ENCODE data around the gene PPP1R1C. TPM values are rescaled to one million over a fixed set of nuclear protein-coding genes. Genes with fewer than 3 reads are reported as not detected.
A peak's percentile ranks its signal among the peaks of the same experiment; 100 is the strongest.
"Not testable (repeated sequence)": the region's sequence is repeated elsewhere in the genome, so short reads cannot be mapped to it uniquely, and the experiment has no call there.

Gene PPP1R1C
- polyA plus RNA-seq, 4 donors, result 0.33 to 2.4 TPM; not detected in 2

GRCh38 chr2:182015334-182016109 lies 29.9 kb downstream of the PPP1R1C start:
- no peaks in the 10 kb centered on the region for H3K36me3 ChIP-seq (ENCODE audit: control insufficient read depth in 3 of 3, insufficient read depth in 2 of 3, low read depth in 1 of 3, low read length in 3 of 3)
- no peak overlapping the region for H3K27ac ChIP-seq (ENCODE audit: low read depth in 1 of 3, low read length in 2 of 3)
- 90 to 98% (median 92%) methylated on average over 5 of the region's 5 CpGs for WGBS, 3 donors
- H3K9me3 ChIP-seq (ENCODE audit: control insufficient read depth in 2 of 2, insufficient read depth in 1 of 2, low read depth in 1 of 2, low read length in 1 of 2), result peaks cover 0 to 5% of the 10 kb centered on the region in 2 donors
- no peaks in the 10 kb centered on the region for H3K4me1 ChIP-seq (ENCODE audit: control insufficient read depth in 3 of 3, insufficient read depth in 2 of 3, low read depth in 1 of 3, low read length in 2 of 3)
- no peak for FAIRE-seq
- H3K27me3 ChIP-seq (ENCODE audit: control insufficient read depth in 3 of 3, insufficient read depth in 3 of 3, low read length in 3 of 3), result no peaks in the 10 kb centered on the region
- H3K4me3 ChIP-seq (ENCODE audit: low read depth in 1 of 3, low read length in 3 of 3), result no peak overlapping the region
- no peak for DNase-seq

- no peak for FAIRE-seq
Measured at GRCh38 chr2:182018218-182018617, 32.6 kb downstream of the PPP1R1C start.

GRCh38 chr2:182019731-182020130 lies 34.1 kb downstream of the PPP1R1C start:
- Histone ChIP-seq H3K4me3 (ENCODE audit: low read depth in 1 of 3, low read length in 3 of 3) (no peak overlapping the region), H3K27ac (ENCODE audit: low read depth in 1 of 3, low read length in 2 of 3) (no peak overlapping the region), H3K4me1 (ENCODE audit: control insufficient read depth in 3 of 3, insufficient read depth in 2 of 3, low read depth in 1 of 3, low read length in 2 of 3) (no peaks in the 10 kb centered on the region), H3K36me3 (ENCODE audit: control insufficient read depth in 3 of 3, insufficient read depth in 2 of 3, low read depth in 1 of 3, low read length in 3 of 3) (no peaks in the 10 kb centered on the region), H3K9me3 (ENCODE audit: control insufficient read depth in 2 of 2, insufficient read depth in 1 of 2, low read depth in 1 of 2, low read length in 1 of 2) (peaks cover 0 to 8% of the 10 kb centered on the region in 2 donors), H3K27me3 (ENCODE audit: control insufficient read depth in 3 of 3, insufficient read depth in 3 of 3, low read length in 3 of 3) (no peaks in the 10 kb centered on the region)
- no peak for DNase-seq
- WGBS, 3 donors, result 63 to 64% (median 64%) methylated on average over 2 of the region's 2 CpGs
- FAIRE-seq, result no peak

More at GRCh38 chr2:182018218-182018617, 32.6 kb downstream of the PPP1R1C start:
- Histone ChIP-seq H3K27ac (ENCODE audit: low read depth in 1 of 3, low read length in 2 of 3) (no peak overlapping the region), H3K9me3 (ENCODE audit: control insufficient read depth in 2 of 2, insufficient read depth in 1 of 2, low read depth in 1 of 2, low read length in 1 of 2) (peaks cover 0 to 5% of the 10 kb centered on the region in 2 donors), H3K4me1 (ENCODE audit: control insufficient read depth in 3 of 3, insufficient read depth in 2 of 3, low read depth in 1 of 3, low read length in 2 of 3) (no peaks in the 10 kb centered on the region), H3K4me3 (ENCODE audit: low read depth in 1 of 3, low read length in 3 of 3) (no peak overlapping the region), H3K27me3 (ENCODE audit: control insufficient read depth in 3 of 3, insufficient read depth in 3 of 3, low read length in 3 of 3) (no peaks in the 10 kb centered on the region), H3K36me3 (ENCODE audit: control insufficient read depth in 3 of 3, insufficient read depth in 2 of 3, low read depth in 1 of 3, low read length in 3 of 3) (no peaks in the 10 kb centered on the region)
- DNase-seq, result no peak
- WGBS, 3 donors, result 74 to 76% (median 74%) methylated on average over 1 of the region's 1 CpG

- H3K27me3 ChIP-seq (ENCODE audit: control insufficient read depth in 3 of 3, insufficient read depth in 3 of 3, low read length in 3 of 3), result no peaks in the 10 kb centered on the region
- no peaks in the 10 kb centered on the region for H3K36me3 ChIP-seq (ENCODE audit: control insufficient read depth in 3 of 3, insufficient read depth in 2 of 3, low read depth in 1 of 3, low read length in 3 of 3)
- no peak overlapping the region for H3K4me3 ChIP-seq (ENCODE audit: low read depth in 1 of 3, low read length in 3 of 3)
- H3K9me3 ChIP-seq (ENCODE audit: control insufficient read depth in 2 of 2, insufficient read depth in 1 of 2, low read depth in 1 of 2, low read length in 1 of 2), result peaks cover 0 to 8% of the 10 kb centered on the region in 2 donors
- no peaks in the 10 kb centered on the region for H3K4me1 ChIP-seq (ENCODE audit: control insufficient read depth in 3 of 3, insufficient read depth in 2 of 3, low read depth in 1 of 3, low read length in 2 of 3)
- no peak for DNase-seq
- H3K27ac ChIP-seq (ENCODE audit: low read depth in 1 of 3, low read length in 2 of 3), result no peak overlapping the region
- WGBS, 3 donors, result 31 to 41% (median 40%) methylated on average over 4 of the region's 4 CpGs
- FAIRE-seq, result no peak
Measured at GRCh38 chr2:182020286-182021070, 34.8 kb downstream of the PPP1R1C start.

- no peak for DNase-seq
- no peak overlapping the region for H3K27ac ChIP-seq (ENCODE audit: low read depth in 1 of 3, low read length in 2 of 3)
- no peaks in the 10 kb centered on the region for H3K27me3 ChIP-seq (ENCODE audit: control insufficient read depth in 3 of 3, insufficient read depth in 3 of 3, low read length in 3 of 3)
- peaks cover 0 to 8% of the 10 kb centered on the region in 2 donors for H3K9me3 ChIP-seq (ENCODE audit: control insufficient read depth in 2 of 2, insufficient read depth in 1 of 2, low read depth in 1 of 2, low read length in 1 of 2)
- H3K36me3 ChIP-seq (ENCODE audit: control insufficient read depth in 3 of 3, insufficient read depth in 2 of 3, low read depth in 1 of 3, low read length in 3 of 3), result no peaks in the 10 kb centered on the region
- no peak for FAIRE-seq
- no peak overlapping the region for H3K4me3 ChIP-seq (ENCODE audit: low read depth in 1 of 3, low read length in 3 of 3)
- H3K4me1 ChIP-seq (ENCODE audit: control insufficient read depth in 3 of 3, insufficient read depth in 2 of 3, low read depth in 1 of 3, low read length in 2 of 3), result no peaks in the 10 kb centered on the region
Measured at GRCh38 chr2:182023235-182023634, 37.6 kb downstream of the PPP1R1C start.

GRCh38 chr2:182030875-182031274 lies 45.2 kb downstream of the PPP1R1C start:
- peak in 1 of 2 donors; percentile 4 for DNase-seq
- 47 to 77% (median 70%) methylated on average over 14 to 21 of the region's 21 CpGs for WGBS, 3 donors

DNA sequence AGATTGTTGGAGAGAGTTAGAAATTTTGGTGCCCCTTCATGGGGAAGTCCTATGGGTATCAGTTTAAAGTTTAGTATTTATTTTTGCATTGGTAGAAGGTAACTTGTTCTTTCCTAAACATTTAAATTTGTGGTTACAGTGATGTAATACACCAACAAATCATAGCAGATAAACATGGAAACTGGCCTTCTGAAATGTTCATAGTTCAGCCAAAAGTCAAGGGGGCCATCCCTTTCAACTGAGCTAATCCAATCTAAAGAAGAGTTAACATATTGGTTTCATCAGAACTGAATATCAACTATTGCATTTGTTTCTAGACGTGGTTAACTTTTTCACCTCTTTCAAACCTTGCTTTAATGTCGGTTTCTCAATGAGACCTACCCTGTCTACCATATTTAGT lies 46.3 kb downstream of the PPP1R1C start:
- 72 to 92% (median 77%) methylated on average over 2 of the region's 2 CpGs for whole genome bisulfite sequencing, 3 donors
- no peak for FAIRE-seq
- Histone ChIP-seq H3K27ac (ENCODE audit: low read depth in 1 of 3, low read length in 2 of 3) (no peak overlapping the region), H3K4me1 (ENCODE audit: control insufficient read depth in 3 of 3, insufficient read depth in 2 of 3, low read depth in 1 of 3, low read length in 2 of 3) (no peaks in the 10 kb centered on the region), H3K36me3 (ENCODE audit: control insufficient read depth in 3 of 3, insufficient read depth in 2 of 3, low read depth in 1 of 3, low read length in 3 of 3) (no peaks in the 10 kb centered on the region), H3K27me3 (ENCODE audit: control insufficient read depth in 3 of 3, insufficient read depth in 3 of 3, low read length in 3 of 3) (no peaks in the 10 kb centered on the region), H3K4me3 (ENCODE audit: low read depth in 1 of 3, low read length in 3 of 3) (no peak overlapping the region), H3K9me3 (ENCODE audit: control insufficient read depth in 2 of 2, insufficient read depth in 1 of 2, low read depth in 1 of 2, low read length in 1 of 2) (no peaks in the 10 kb centered on the region)
- DNase-seq, result no peak

More at GRCh38 chr2:182030875-182031274, 45.2 kb downstream of the PPP1R1C start:
- not testable (repeated sequence) for H3K27ac ChIP-seq (ENCODE audit: low read depth in 1 of 3, low read length in 2 of 3); H3K9me3 ChIP-seq (ENCODE audit: control insufficient read depth in 2 of 2, insufficient read depth in 1 of 2, low read depth in 1 of 2, low read length in 1 of 2); H3K4me3 ChIP-seq (ENCODE audit: low read depth in 1 of 3, low read length in 3 of 3); FAIRE-seq; H3K36me3 ChIP-seq (ENCODE audit: control insufficient read depth in 3 of 3, insufficient read depth in 2 of 3, low read depth in 1 of 3, low read length in 3 of 3); H3K4me1 ChIP-seq (ENCODE audit: control insufficient read depth in 3 of 3, insufficient read depth in 2 of 3, low read depth in 1 of 3, low read length in 2 of 3); H3K27me3 ChIP-seq (ENCODE audit: control insufficient read depth in 3 of 3, insufficient read depth in 3 of 3, low read length in 3 of 3)

DNA sequence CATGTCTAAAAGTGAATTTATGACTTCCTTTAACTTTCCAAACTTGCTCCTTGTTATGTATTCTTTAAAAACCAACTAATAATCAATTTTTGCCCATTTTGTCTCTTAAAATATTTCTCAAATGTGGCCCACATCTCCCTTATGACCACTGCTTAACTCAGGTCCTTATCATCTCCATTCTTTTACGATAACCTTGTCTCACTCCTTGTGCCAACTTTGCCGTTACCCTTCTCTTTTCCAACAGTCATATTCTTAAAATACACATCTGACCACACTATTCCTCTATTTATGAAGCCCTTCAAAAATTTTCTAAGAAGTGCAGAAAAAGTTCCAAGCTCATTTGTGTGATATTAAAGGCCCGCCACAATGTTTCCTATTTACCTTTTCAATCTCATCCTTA lies 47.8 kb downstream of the PPP1R1C start:
- whole genome bisulfite sequencing, 3 donors, result 87 to 88% (median 88%) methylated on average over 3 of the region's 3 CpGs
- H3K27me3 ChIP-seq (ENCODE audit: control insufficient read depth in 3 of 3, insufficient read depth in 3 of 3, low read length in 3 of 3), result no peaks in the 10 kb centered on the region
- FAIRE-seq (no peak), DNase-seq (no peak)
- H3K4me3 ChIP-seq (ENCODE audit: low read depth in 1 of 3, low read length in 3 of 3), result no peak overlapping the region
- H3K27ac ChIP-seq (ENCODE audit: low read depth in 1 of 3, low read length in 2 of 3), result no peak overlapping the region
- H3K36me3 ChIP-seq (ENCODE audit: control insufficient read depth in 3 of 3, insufficient read depth in 2 of 3, low read depth in 1 of 3, low read length in 3 of 3), result no peaks in the 10 kb centered on the region
- H3K4me1 ChIP-seq (ENCODE audit: control insufficient read depth in 3 of 3, insufficient read depth in 2 of 3, low read depth in 1 of 3, low read length in 2 of 3), result no peaks in the 10 kb centered on the region
- H3K9me3 ChIP-seq (ENCODE audit: control insufficient read depth in 2 of 2, insufficient read depth in 1 of 2, low read depth in 1 of 2, low read length in 1 of 2), result no peaks in the 10 kb centered on the region
